Stimulated activated CD4-positive, alpha-beta T cell treated with anti-CD3 and anti-CD28 coated beads, TNF-alpha, amount 100 ng/mL, for 4 hours (primary cell): Measurements from ENCODE around the gene ENTPD5.

Experiments
- DNase-seq, 3 experiments: peaks; one replicate each; pipeline ENCODE4 v3.0.0-alpha.2; 2020; ENCODE audit warnings: low read depth in 3 of 3

ENTPD5 gene, protein sequence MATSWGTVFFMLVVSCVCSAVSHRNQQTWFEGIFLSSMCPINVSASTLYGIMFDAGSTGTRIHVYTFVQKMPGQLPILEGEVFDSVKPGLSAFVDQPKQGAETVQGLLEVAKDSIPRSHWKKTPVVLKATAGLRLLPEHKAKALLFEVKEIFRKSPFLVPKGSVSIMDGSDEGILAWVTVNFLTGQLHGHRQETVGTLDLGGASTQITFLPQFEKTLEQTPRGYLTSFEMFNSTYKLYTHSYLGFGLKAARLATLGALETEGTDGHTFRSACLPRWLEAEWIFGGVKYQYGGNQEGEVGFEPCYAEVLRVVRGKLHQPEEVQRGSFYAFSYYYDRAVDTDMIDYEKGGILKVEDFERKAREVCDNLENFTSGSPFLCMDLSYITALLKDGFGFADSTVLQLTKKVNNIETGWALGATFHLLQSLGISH

DNA sequence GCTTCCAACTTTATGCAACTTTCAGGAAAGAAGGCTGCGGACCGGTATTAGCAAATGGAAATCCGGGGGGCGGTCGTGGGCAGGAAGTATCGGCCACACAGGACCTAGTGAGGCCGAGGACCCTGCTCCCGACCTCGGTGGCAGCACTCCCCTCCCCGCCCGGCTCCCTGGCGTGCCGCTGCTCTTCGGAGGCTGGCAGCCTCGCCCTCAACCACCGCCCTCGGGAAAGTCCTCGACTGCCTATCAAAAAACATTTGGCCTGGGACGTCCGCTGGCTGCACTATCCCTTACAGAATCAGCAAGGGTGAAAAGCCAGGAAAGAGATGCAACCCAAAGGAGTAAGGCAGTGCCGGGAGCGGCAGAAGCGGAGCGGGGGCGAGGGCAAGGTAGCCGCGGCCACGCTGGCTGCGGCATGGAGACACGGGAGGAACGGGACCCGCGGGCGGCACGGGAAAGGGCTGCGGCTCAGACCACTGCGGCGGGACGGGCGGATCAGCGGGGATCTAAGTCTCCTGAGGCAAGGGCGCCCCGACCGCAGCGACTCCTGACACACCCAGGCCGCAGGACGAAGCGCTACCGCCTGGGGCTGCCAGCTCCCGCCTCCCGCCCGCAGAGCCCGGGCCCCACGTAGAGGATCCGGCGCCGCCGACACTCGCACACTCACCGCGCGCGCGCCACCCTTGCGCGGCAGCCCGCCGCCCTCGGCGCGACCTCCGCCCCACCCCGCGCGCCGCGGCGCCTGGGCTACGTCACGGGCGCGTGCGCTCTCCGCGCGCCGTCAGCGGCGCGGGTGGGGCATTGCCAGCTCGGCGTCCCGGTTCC lies at the start of gene ENTPD5, which contains the start of gene BBOF1:
TSS of gene ENTPD5 (minus strand) at position 703 of the 822 bp plus-strand sequence. CDS start 31,186 bp downstream, outside the sequence.
TSS of gene BBOF1 (plus strand) at position 764 of the 822 bp plus-strand sequence. CDS start 130 bp downstream, outside the sequence.
- peak; percentile 68 to 70 (median 68) for DNase-seq

DNA sequence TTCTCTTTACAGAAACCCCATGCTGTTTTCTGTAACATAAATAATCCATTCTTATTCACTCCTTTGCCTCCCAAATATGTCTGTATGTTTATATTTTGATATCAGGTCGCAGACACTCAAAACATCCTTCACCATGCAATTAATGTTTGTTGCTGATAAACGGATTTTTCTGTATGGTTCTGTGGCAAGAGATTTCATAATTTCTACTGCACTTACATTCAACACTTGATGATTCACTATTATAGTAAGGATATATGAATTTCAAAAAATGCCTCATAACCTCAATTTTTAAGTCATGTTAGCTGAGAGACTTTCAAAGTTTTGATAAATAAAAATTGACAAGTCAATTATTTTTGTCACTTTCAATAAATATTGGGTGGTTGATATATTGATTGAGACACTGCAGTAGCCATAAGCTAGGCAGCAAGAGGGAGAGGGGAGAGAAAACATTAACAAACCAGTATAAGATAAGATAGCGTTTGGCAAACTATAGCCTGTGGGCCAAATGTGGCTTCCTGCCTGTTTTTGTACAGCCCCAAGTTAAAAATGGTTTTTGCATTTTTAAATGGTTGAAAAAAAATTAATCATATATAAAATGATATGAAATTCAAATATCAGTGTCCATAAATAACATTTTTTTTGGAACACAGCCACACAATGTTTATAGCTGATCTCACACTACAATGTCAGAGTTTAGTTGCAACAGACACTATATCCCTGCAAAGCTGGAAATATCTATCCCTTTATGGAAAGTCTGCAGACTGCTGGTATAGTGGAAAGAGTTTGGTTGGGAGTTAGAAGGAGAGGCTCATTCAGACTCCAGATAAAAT lies 46.9 kb upstream of the ENTPD5 start:
- no peak for DNase-seq

DNA sequence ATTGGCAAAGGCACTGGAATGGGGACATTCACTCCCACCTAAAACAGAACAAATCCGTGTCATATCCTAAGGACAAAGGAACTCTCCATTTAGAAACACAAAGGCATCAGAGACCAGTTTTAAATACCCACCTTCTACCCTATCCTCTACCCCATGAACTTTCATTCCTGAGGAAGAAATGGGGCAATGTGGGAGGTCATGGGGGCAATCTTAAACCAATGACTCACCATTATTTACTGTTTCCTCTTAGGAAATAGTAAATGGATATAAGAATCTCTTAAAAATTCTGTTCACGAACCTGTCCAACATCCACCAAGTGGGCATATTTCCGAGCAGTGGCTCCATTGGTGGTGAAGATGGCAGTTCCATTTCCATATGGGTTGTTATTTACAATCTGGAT lies 45.8 kb upstream of the ENTPD5 start:
- no peak for DNase-seq

DNA sequence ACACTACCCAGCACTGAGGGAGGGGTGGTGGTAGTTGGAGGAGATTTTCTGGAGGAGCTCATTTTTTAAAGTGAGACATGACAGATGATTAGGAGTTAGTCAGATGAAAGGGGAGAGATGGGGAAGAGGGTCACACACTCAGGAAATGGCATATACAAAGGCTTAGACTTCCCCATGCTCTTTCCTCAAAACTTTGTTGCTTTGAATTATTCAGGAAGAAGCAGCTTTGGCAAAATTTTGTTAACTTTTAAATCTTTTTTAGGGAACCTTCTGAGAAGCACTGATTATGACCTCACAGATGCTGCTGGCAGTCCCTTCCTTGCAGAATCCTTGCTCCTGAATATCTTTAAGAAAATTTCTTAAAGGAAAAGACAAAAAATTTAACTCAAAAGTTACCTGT lies 45.3 kb upstream of the ENTPD5 start:
- DNase-seq = no peak

DNA sequence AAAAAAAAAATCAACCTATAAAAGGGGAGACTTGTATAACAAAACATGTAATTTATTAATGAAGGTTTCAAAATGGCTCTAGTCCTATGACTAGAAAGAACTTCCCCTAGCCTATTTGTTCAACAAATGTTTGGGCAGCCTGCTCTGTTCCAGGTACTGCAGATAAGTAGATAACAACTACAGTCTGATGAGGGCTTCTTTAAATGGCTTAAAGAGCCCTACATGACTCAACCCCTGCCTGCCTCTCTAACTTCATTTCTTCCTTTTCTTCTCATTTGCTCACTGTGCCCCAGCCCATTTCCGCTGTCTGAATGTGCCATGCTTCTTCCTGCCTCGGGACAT lies 43.7 kb upstream of the ENTPD5 start:
- no peak for DNase-seq

DNA sequence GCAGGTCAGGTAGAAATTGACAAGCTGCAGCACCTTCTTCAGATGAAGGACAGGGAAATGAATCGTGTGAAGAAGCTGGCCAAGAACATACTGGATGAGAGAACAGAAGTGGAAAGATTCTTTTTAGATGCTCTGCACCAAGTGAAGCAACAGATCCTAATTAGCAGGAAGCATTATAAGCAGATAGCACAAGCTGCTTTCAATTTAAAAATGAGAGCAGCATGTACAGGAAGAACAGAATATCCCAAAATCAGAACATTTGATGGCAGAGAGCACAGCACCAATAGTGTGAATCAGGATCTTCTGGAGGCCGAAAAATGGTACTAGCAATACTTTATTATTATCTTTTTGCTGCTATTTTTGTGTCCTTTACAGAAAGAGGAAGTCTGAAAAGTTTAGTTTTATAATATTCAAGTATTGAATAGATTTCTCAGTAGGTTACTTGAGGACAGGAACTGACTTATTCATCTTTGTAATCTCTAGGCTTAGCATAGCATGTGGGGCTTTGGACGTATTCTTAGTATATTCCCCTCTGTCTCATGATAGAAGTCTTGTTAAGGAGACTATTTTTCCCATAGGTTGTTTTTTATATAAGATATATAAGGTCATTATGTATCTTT lies 30.9 kb upstream of the ENTPD5 start:
- no peak for DNase-seq

DNA sequence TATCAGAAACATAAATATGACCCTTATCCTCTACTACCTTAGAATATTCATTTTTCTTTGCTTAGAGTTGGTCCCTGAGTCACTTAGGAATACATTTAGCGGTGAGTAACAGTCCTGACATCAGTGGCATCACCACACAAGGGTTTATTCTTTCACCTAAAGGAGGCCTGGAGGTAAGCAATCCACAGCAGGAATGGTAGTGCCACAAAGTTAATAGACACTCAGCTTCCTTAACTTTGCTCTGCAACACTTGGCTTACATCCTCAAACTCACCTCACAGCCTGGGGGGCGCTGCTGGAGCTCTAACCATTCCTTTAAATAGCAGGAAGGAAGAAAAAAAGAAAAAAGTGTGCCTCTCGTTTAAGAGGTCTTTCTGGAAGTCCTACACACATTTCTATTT lies 29.2 kb upstream of the ENTPD5 start:
- DNase-seq = no peak

DNA sequence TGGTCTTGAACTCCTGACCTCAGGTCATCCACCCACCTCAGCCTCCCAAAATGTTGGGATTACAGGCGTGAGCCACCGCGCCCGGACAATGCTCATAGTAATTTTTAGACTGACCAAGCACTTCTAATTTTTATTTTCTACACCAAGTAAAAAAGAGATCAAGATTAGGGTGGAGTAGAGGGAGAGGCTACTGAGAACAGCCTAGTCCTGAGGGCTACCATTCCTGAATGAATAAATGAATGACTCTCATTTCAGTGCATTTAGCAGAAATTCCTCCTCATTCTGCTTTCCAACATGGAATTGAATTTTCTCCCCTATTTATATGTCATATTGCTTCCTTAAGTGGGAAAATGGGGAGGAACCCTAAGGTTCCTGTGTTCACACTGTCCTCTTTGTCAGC lies 26.4 kb upstream of the ENTPD5 start:
- no peak for DNase-seq

DNA sequence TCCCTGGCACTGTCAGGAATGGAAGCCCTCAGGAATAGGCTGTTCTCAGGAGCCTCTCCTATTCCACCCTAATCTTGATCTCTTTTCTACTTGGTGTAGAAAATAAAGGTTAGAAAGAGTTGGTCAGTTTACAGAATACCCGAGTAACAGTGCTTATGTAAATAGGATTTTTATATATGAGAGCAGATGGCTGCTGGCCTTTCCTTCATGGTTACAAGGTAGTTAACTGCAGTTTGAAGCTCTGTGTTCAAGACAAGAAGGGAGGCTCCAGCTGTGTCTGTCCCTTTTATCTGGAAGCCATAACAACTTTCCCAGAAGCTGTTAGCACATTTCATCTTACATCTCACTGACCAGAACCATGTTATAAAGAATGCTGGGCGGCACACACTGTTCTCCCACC lies 23.2 kb upstream of the ENTPD5 start:
- no peak for DNase-seq

DNA sequence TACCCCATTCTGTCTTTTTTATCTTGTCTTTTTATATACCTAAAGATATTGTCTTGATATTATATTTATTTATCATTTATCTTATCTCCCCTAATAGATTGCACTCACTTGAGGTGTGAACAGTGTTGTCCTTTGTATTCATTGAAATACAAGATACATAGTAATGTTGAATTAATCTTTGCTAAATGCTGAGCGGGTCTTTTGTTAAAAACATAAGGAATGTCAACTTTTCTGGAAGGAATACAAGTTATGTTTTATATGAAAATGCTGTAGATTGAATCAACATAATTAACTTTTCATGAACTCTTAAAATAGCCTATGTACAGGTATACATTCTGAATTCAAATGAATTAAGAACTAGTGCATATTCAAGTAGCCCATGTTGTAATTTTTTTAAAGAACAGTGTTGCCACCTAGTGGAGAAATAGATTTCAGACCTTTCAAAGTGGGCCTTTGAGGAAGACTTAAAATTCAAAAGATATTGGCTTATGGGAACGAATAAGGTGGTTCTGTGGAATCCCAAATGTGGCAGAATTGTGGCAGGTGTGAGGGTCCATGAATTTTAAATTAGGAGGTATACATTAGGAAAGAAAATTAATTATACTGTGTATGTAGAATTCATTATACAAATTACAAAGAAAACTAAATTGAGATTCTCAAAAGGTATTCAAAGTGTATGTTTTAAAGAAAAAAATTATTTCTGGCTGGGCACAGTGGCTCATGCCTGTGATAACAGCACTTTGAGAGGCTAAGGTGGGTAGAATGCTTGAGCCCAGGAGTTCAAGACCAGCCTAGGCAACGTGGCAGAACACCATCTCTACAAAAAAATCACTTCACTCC lies 19.2 kb upstream of the ENTPD5 start:
- no peak for DNase-seq

DNA sequence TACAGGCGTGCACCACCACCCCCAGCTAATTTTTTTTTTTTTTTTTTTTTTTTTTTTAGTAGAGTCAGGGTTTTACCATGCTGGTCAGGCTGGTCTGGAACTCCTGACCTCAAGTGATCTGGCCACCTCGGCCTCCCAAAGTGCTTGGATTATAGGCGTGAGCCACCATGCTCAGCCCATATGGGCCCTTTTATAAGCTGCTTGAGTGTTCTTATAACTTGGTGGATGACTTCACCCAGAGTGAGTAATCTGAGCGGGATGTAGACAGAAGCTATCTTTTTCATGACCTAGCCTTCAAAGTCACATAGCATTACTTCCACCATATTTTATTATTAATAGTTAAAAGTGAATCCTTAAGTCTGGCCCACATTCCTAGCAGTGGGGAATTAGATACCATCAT lies 16.5 kb upstream of the ENTPD5 start:
- no peak for DNase-seq

DNA sequence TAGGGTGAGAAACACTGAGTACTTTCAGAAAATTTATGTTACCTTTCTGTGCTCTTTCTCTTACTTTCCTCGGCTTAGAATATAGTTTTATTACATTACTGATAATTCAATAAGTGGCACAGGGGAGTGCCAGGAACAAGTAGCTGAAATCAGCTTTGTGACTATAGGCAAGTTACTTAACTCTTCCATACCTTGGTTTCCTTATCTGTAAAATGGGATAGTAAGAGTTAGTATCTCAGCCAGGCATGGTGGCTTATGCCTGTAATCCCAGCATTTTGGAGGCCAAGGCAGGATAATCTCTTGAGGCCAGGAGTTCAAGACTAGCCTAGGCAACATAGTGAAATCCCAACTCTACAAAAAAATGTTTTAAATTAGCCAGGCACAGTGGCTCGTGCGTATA lies 15.5 kb upstream of the ENTPD5 start:
- no peak for DNase-seq

DNA sequence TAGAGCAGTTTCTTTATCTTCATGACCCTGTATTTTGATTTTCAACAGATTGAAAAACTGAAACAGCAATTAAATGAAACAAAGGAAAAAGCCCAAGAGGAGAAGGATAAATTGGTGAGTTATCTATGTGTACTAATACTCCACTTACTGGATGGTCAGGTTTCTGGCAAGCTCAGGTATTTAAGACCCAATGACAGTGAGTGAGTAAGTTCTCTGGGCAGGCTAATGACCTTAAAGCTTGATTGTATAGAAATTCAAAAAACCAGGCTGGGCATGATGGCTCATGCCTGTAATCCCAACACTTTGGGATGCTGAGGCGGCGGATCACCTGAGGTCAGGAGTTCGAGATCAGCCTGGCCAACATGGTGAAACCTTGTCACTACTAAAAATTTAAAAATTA lies 10.0 kb upstream of the ENTPD5 start:
- no peak for DNase-seq

DNA sequence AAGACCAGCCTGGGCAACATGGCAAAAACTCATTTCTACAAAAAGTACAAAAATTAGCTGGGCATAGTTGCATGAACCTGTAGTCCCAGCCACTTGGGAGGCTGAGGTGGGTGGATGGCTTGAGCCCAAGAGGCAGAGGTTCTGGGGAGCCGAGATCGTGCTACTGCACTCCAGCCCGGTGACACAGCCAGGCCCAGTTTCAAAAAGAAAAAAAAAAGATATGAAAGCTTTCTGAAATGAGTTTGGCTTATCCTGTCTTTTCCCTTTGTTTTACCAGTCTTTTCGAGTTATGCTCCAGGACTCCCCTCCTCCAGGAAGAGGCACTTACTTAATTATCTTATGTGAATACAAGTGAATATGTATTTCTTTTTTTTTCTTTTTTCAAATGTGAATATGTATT lies 3.3 kb upstream of the ENTPD5 start:
- no peak for DNase-seq

DNA sequence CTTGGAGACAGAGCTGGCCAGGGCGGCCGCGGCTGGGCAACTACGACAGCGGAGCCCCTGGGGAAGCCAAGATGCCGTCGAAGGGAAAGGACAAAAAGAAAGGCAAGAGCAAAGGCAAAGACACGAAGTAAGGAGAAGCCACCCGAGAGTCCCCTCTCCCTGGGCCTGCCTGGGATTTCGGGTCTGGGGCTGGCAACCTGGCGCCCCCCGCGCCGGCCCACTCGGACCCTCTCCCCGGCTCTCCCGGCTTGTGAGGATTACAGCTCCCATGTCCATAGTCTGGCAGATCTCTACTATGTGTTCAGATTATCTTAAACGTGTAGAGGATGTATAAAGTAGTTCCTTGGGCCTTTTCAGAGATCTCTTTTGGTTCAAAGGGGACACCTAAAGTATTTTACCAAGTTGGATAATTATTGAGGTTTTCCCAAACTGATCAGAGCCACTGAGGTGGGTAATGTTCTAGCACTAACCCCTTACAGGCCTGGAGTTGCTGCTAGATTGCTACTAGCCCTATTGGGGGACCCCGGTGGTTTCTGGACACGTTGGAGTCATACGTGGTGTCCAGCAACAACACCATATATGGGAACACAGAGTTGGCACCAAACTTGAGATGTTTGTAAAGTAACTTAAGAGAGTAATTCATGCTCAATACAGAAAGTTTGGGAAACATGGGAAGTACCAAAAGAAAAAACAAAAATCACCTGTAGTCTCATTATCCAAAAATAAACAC lies 485 bp upstream of the ENTPD5 start:
- DNase-seq = no peak

DNA sequence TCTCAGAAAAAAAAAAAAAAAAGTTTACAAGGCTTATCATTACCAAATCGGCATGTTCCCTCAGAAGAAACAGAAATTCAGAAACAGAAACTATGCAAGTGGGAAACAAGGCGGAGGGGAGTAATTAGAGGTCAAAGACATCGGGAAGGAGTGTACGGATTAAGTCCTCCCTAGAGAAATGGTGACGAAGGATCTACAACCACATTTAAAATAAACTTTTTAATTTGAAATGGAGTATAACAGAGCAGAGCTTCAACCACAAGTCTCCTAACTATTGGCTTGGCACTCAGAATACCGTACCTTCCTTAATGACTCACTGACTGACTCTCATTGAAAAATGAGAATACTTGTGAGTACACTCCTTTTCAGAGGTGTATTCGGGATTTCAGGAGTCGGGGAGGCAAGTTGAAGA lies 908 bp downstream of the ENTPD5 start:
- no peak for DNase-seq

DNA sequence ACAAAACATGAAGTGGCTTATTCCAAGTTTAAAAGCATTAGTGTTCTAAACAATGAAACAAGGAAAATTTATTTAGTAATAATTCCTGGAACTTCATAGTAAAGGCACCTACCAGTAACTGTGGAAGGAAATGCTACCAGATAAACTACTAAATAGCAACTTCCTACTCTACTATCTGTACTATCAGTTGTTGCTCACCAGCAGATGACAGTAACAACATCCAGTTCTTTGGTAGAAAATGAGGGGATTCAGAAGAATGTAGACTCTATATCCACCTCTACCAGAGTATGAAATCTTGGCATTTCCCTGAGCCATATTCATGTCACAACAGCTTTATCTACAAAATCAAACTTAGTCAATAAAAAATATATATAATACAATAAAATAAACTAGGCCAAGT lies 3.1 kb downstream of the ENTPD5 start:
- DNase-seq = no peak

DNA sequence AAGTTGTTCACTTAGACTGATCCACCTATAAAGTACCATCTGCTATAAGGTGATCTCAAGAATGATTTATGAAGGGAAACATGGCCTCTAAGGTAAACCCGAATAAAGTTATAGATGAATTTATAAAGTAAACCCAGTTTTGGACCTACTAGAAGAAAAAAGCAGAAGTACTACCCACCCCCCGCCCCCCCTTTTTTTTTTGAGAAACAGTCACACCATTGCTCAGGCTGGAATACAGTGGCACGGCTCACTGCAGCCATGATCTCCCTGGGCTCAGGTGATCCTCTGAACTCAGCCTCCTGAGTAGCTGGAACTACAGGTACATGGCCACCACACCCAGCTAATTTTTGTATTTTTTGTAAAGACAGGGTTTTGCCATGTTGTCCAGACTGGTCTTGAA lies 3.9 kb downstream of the ENTPD5 start:
- DNase-seq = no peak

DNA sequence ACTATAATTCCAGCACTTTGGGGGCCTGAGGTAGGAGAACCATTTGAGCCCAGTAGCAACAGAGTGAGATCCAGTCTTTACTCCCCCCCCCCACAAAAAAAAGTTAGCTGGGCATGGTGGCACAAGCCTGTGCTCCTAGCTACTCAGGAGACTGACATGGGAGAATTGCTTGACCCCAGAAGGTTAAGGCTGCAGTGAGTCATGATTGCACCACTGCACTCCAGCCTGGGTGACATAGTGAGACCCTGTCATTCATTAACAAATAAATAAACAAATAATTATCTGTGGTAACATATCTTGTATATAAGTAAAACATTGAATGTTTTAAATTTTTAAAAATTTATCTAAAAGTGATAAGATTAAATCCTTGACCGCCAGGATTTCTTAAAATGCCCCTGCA lies 4.8 kb downstream of the ENTPD5 start:
- no peak for DNase-seq
